IPS DF 4.7 (cell line): Measurements from ENCODE around the gene ABHD15.

Source experiments
- DNase-seq: peaks from one replicate; pipeline ENCODE4 v3.0.0-alpha.2; 2013; ENCODE audit warnings: low spot score; ENCODE audit errors: extremely low read depth

The ABHD15 gene

GRCh38 chr17:29583324-29584248 is 16.7 kb upstream of the ABHD15 start:
- no peak for DNase-seq

- DNase-seq = no peak
Observed at GRCh38 chr17:29582772-29583171, 15.9 kb upstream of the ABHD15 start.

DNA sequence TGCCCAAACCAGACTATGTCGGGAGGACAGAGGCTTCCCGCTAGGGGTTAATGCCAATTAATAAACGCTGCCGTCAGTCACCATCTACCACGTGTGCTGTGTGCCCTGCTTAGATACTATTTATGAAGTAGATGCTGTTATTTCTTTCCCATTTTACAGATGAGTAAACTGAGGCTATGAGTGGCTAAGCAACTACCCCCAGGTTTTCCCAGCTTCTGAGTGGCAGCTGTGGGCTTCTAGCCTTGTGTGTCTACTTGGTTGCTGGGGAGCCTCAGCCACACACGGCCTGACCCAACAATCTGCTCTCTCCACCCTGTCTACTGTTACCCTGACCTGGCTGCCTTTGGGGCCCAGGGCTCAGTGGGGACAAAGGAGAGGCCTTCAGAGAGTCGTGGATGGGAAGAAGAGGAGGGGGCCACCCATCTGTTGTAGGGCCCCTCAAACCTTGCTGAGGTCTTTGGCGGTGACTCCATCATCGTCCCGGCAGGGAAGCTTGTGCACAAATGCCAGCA is 15.5 kb upstream of the ABHD15 start:
- DNase-seq = no peak

- DNase-seq = no peak
Observed at GRCh38 chr17:29581583-29582253, 14.9 kb upstream of the ABHD15 start.

DNA sequence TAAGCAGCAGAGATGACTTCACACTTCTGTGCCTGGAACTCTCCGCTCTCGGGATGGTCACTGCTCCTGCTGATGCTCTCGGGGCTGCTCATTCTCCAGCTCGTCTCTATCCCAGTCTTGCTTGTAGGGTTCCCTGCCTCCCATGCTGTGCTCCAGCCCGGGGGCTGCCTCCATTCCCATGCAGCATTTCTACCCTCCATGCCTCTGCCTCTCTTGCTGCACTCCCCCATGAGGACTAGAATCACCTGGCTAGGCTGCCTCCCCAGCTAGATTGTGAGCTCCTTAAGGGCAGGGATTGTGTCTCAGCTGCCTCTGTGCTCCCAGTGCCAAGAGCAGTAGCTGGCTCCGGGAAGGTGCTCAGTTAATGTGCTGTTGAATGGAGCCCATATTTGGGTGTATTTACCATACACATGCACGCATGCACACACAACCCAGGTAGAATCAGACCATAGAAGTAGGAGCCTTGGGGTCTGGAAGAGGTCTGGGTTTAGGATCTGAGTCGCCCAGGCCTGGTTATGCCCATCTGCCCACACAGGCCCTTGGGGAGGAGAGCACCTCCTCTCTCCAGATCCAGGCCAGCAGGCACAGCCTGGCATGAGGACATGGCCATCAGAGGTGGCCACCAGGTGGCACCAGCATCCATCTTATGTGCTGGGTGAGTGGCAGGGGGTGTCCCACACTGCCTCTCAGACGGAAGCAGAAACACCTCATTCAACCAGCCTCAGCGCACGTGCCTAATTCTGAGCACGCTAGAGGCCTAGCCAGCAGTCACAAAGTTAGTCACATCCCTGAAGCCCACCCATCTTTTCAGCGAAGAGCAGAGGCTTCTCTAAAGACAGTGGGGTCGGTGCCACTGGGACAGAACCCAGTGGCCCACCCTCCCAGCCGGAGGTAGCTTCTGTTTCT is 13.3 kb upstream of the ABHD15 start:
- no peak for DNase-seq

- DNase-seq = no peak
Observed at GRCh38 chr17:29578626-29579485, 12.0 kb upstream of the ABHD15 start.

DNA sequence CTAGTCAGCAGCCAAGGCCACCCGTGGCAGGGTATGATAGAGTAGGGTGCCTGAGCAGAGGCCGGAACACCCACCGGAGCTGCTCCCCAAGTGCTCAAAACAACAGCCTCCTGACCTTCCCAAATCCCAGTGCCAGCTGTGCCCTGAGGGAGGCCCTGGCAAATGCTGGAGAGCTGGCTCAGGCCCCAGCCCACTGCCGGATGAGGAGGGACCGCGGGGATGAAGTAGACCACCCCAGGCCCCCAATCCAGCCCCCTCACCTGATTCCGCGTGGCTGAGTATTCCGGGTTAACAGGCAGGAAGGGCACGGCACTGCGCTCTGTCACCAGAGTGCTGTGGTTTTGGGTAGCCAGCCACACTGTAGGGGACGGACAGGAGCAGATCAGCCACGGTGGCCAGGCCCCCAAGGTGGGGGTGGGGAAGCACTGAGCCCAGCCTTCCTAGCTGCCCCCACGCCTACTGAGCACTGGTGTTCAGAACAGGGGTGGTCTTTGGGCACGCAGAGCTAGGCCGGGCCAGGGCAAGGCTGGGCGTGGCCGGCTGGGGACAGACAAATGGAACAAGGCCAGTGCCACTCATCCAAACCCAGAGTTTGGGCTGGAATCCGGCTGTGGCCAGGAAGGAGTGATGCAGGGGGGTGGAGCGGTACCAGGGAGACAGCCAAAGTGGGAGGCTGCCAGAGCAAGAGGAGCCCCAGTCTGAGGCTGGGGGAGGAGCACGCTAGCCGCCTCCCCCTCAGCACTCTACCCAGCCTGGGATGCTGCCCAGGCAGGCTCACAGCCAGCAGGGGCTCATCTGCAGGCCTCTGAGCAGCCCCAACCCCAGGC is 10.8 kb upstream of the ABHD15 start:
- DNase-seq = no peak

- DNase-seq = no peak
Observed at GRCh38 chr17:29577001-29577370, 10.1 kb upstream of the ABHD15 start.

DNA sequence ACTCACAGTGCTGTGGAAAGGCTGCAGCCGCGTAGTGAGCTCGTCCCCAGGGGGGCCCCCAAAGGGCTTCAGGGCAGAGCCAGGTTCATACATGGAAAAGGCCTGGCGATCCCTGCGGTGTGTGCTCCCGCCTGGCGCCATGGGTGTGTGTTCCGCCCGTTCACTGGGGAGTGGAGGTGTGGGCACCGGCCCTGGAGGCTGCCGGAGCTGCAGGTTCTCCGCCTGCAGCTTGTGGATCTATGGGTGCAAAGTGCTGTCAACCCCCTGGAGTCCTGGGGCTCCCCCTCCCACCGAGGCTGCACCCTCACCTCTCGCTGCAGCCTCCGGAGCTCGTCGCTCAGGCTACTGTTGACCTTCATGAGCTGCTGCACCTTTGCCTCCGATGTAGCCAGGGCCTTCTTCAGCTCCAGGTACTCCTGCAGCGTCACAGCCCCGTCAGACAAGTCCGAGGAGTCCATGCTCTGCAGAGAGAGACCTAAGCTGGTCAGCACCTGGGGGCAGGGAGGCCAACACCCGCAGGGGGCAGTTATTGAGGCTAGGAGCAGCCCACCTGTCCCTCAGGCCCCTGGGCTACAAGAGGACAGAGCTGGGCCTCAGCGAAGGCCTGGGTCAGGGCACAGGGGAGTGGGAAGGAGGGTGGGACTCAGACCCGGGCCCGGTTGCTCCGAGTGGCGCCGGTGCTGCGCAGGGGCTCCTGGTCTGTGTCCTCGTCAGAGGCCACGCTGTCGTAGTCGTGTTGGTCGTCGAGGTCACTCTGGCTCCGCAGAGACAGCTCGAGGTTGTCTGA is 9.6 kb upstream of the ABHD15 start:
- no peak for DNase-seq

DNA sequence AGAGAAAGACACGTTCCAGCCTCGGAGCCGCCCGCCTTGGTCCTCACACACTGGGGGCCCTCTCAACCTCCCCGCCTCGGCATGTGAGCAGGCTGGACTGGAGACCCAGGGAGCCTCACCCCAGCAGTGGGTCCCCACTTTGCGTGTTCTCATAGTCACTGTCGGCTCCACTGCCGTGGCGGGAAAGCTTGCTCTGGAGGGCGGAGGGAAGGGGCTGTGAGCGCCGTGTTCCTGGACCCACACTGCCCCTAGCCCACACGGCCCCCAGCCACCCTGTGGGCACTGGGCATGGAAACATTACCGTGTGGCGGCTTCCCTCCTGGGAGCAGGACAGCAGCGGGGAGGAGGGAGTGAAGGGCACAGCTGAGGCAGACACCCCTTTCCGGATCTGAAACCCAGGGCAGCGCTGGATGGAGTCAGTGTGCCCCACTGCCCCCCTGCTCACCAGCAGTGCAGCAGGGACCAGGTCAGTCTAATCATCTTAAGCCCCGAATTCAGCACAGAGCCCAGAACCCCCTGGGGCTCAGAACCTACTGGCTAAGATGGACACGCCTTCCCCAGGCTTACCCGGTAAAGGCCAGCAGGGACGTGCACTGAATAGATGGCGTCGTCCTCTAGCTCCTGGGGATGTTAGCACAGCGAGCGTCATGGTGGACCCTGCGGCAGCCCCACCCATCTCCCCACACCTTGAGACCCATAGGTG is 8.8 kb upstream of the ABHD15 start:
- DNase-seq = no peak

- no peak for DNase-seq
Observed at GRCh38 chr17:29574732-29575510, 8.1 kb upstream of the ABHD15 start.

- DNase-seq = no peak
Observed at GRCh38 chr17:29573871-29574731, 7.3 kb upstream of the ABHD15 start.

- DNase-seq = no peak
Observed at GRCh38 chr17:29573558-29573869, 6.7 kb upstream of the ABHD15 start.

DNA sequence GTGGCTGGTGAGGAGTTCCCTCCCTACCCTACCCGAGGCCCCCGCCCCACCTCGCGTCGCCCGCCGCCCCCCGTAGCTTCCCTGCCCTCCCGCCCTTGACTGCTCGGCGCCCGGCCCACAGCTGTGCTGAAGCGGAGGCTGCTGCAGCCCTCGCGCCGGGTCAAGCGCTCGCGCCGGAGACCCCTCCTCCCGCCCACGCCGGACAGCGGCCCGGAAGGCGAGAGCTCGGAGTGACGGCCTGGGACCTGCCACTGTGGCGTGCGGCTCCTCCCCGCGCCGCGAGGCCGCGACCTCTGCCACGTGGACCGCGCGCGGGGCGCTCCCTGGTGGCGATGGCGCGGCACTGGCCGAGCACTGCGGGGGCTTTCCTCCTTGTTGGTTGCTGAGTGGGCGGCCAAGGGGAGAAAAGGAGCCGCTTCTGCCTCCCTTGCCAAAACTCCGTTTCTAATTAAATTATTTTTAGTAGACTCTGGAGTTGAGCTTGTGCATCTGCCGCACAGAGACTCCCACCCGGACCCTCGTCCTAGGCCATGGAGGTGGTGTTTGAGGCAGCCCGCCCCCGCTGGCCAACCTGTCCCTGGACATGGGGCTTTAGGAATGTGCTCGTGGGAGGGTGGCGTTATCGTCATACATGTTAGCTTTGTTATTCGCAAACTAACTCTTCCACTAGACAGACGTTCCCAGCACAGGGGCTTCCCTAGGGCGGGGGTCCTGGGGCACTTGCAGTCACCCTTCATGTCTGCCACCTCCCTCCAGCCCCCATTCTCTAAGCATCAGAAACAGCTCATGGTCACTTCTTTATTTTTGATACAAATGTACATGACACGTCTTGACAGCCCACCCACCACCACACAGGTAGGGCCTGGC is 6.1 kb upstream of the ABHD15 start:
- DNase-seq = no peak

DNA sequence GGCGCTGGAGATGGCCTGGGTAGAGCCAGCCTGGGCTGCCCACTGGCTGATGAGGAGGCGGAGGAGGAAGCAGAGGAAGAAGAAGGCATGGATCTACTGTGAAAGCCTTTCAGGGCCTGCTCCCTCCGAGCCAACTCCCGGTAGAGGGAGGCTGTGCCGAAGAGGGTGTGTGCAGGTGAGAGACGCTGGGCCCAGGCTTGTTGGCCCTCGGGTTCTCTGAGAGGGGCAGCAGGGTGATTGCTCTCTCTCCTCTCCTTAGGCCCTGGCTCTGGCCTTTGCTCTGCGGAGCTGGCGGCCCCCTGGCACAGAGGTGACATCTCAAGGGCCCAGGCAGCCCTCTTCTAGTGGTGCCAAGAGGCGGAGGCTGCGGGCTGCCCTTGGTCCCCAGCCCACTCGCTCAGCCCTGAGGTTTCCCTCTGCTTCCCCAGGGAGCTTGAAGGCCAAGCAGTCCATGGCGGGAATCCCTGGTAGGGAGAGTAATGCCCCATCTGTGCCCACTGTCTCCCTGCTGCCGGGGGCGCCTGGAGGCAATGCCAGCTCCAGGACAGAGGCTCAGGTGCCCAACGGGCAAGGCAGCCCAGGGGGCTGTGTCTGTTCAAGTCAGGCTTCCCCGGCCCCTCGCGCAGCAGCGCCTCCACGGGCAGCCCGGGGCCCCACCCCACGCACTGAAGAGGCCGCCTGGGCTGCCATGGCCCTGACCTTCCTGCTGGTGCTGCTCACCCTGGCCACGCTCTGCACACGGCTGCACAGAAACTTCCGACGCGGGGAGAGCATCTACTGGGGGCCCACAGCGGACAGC is 5.2 kb upstream of the ABHD15 start:
- no peak for DNase-seq
